HG02870 (cell line): ENCODE measurements around the gene FDX1.

Source experiments
- ATAC-seq: cut with Tn5 transposase; IDR thresholded peaks from one replicate; pipeline ENCODE4 v1.9.1; 2021; ENCODE audit warnings: mild to moderate bottlenecking, moderate library complexity; ENCODE audit not compliant: unreplicated experiment

FDX1 gene

DNA sequence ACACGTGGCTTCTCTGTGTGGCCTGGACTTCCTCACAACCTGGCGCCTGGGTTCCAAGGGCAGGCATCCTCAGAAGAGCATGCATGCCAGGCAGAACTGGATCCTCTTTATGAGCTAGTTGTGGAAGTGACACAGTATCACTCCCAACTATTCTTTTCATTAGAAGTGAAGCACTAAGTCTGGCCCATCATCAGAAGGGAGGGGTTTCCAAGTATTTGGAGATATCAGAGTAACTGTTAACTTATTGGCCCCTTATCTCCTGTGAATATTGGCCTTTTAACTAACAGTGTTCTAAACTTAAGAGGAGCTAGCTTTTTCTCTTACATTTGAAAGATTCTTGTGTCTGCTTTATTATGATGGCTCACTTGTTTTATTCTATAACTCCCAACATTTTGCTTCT lies 35.5 kb downstream of the FDX1 start:
- no peak for ATAC-seq

DNA sequence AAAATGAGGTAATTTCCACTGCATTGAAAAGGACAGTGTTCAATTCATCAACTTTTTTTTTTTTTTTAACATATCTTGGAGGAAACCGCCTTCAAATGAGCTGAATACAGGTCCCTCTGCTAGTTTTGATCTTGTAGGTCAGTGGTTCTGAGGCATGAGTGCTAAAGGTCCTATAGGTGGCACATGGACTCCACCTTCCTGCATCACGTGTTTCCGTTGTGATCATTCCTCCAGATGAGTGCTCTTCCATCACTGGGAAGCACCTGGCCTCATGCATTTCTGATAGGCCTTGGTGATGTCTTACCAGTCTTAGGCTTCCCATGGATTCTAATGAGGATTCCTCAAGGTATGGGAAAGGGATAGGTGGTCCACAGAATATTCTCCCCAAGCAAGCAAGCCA lies 37.8 kb downstream of the FDX1 start:
- ATAC-seq = no peak

DNA sequence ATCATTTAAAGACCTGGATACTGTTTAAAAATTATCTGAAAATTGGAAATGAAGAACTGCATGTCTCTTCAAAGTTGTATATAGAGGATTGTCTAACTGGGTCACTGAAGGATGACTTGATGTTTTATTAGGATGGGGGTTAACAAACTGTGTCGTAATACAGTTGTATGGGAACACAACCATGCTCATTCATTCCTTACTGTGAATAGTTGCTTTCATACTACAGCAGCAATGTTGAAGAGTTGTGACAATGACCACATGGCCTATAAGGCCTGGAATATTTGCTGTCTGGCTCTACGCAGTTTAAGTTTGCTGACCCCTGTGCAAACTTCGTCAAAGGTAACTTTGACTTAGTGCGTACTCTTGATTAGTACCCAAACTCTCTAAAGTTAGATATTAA lies 38.4 kb downstream of the FDX1 start:
- ATAC-seq = no peak

DNA sequence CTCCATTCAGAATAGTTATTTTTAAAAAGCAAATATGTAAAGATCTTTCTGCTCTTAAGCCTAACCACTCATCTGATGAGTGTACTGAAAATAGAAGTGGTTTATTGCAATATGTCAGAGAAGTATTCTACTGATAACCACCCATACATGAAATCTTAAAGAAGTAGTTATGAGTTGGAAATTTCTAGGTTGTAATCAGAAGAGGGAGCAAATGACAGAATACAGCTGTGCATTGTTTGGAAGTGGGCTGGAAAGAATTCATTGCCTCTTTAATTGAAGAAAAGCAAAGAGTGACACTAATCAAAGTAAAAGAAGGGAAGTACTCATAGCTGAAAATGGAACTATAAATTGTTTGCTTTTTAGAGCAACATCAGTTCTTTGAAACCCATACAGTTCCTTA lies 39.4 kb downstream of the FDX1 start:
- ATAC-seq = no peak

DNA sequence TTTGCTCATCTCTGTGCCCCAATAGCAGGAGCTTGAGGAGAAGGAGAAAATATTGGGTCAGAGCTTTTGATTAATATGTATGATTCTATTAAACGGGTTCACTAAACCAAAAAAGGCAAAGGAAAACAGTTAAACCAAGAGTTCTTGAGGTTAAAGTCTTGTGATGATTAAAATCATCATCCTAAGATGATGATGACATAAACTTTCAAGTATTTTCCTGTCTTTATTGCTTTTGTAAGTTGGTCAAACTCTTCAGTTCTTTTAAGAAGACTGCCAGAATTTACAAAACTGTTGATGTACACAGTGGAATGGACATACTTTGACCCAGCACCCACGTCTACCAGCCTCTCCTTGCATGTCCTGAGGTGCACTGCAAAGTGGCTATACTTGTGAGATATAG lies 41.0 kb downstream of the FDX1 start:
- no peak for ATAC-seq

DNA sequence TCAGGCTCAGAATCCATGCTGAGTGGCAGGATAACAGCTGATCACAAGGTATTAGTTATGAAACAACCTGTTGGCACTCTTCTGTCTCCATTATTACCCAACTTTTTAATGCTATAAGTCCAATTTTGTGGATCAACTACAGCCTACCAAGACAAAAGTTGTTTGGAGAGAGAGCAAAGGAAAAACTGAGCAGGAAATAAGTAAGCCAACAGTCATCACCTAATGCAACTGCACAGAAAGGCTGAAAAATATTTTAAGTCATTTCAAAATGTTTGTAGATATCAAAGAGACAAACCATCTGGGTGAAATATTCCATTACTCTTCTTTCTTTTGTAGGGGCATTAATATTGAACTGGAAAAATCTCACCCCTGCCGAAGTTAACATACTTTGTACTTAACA lies 41.6 kb downstream of the FDX1 start:
- ATAC-seq = no peak

DNA sequence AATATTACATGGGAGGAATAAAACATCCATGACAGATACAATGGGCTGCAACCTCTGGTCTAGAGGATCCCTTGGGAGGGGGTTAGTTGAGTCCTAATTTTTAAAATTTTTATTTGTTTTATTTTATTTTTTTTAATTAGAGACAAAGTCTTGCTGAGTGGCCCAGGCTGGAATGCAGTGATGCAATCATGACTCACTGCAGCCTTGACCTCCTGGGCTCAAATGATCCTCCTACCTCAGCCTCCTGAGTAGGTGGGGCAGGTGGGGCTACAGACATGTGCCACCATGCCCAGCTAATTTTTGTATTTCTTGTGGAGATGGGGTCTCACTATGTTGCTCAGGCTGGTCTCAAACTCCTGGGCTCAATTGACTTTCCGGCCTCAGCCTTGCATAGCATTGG lies 43.1 kb downstream of the FDX1 start:
- no peak for ATAC-seq

DNA sequence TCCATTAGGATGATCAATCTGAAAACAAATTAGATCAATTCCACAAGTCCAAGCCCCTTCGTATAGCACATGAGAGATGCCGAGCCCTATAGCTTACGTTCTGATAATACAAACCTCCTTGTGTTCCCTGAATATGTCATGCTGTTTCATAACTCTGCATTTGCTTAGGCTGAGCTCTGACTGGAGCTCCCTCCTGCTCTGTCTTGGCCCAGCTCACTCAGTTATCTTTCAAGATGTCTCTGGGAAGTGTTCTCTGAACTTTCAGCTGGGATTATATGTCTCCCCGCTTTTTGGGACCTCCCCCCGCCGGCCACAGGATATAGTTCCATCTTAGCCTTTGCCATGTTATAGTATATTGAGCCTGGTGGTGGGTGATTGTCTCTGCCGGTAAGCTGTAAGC lies 44.0 kb downstream of the FDX1 start:
- no peak for ATAC-seq

DNA sequence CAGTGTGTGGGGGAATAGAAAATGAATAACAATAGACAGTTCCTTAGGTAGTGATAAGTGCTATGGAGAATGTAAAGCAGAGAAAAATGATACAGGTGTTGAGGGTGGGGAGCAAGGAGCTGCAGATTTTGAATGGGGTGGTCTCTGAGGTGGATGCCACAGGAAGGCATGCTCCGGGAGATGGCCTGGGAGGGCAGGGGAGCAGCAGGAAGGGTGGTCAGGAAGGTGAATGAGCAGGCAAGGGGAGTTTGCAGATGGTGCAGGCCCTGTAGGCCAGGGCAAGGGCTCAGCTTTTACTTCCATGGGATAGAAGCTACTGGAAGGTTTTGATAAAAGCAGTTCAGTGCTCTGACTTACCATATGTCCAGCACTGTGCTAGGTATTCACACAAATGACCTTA lies 44.8 kb downstream of the FDX1 start:
- no peak for ATAC-seq

DNA sequence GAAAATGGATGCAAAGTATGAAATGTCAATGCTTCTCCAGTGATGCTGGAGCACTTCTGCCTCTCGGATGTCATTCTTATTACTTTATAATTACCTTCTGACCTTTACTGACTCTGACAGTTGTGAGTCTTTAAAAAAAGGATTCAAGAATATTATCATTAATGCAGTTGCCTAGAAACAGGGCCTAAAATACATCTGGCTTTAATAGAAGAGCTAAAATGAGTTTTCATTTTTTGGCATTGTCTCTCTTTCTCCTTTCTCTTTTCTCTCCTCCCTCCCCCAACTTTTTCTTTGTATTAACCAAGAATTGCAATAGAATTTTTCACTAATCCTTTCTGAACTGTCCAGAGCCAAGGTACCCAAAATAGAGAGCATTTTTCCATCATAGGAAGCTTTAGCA lies 45.9 kb downstream of the FDX1 start:
- no peak for ATAC-seq

DNA sequence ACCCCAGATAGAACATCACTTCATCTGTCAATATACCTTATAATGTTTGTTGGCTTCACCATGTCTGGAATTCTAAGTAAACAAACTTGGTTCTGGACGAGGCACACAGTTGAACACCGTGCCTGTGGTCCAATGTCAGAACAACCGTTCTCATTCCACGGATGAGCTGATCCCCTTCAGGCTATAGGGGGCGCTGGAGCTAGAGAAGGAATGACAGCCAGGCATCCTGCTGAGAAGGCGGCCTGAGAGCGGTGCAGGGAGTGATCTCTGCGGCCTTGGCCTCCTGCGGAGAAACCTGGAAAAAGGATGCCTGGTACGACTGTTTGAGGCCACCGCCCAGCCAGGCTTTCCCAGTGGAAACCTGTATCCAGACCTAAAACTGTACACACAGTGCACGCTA lies 48.7 kb downstream of the FDX1 start:
- ATAC-seq = no peak

DNA sequence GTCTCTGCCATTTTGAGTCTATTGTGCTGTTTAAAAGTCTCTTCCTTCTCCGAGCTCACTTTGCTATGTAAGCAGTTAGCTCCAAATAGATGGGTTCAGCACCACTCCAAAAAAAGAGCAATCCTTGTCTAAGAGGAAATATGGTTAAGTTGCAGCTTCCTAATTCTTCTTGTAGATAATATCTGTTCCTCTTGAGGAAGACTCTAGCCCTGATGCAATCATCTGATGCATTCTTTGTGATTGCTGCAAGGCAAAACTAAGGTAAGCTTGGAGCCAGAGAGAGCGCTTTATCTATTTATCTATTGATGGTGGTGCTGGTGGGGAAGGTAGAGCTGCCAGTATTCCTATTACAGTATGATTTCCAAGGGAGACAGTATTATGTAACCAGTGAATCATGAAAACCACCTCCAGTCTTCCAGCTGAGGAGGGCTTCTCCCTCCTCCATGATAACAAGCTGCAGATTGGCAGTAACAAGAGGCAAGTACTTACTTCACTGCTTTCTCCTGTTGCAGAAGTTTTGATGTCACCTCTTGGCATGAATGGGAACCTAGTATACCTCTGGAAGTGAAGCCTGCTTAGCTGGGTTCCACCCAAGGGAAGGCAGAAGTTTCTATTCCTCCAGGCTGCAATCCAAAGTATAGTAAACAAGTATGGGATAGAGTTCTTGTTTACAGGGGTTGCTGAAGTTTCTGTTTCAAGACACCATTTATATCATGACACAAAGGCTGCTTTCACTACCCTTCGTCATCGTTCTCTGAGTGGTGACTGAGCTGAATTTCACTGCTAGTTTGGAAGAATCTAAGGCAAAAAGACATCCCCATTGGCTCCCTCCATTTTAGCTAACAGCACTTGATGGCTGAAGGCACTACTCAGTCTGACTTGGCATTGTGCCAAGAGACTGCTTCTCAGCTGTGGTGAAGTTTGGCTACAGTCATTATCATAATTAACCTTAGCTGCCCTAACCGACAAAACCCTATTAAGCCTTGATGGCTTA lies 49.7 kb downstream of the FDX1 start:
- no peak for ATAC-seq

DNA sequence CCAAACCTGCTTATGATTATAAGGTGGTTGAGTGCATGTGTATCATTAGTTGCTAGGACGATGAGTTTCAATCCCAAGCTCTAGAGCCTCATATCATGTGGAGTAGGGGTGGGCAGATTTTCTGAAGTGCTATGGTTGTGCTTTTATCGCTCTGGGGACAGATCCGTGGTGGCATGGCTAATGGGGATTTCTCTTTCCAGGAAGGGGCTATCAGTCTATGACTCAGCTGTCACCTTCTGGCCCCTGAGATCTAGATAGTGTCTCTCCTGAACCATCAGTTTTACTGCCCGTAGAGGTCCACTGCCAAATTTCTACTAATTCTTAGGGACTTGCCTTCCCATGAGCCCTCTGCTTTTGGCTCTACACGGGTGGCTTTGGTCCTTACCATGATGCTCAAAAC lies 51.8 kb downstream of the FDX1 start:
- no peak for ATAC-seq

DNA sequence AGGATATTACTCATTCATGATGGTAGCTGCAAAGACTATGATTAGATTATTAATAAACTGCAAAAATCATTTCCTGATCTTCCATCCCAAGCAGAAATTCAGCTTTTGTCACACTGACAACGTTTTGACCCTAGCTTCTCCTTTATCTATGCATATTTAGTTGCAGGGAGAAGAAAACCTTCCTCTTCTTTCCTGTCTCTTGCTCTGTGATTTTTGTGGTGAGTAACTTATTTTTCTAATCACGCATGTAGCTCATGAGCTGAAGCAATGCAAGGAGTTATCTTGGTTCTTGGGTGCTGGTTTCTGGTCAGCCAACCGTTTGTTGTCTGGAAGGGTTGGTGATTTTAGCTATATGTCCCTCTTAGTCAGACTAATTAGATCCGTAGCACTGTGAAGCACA lies 56.4 kb downstream of the FDX1 start:
- ATAC-seq = no peak

DNA sequence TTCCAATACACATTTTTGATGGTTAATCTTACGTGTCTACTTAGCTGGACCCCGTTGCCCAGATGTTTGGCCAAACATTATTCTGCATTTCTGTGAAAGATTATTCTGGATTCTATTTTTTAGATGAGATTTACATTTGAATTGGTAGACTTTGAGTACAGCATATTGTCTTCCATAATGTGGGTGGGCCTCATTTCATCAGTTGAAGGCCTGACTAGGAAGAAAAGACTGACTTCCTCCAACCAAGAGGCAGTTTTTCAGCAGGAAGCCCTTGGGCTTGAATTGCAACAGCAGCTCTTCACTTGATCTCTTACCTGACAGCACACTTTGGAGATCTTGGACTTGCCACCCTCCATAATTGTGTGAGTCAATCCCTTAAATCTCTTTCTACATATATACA lies 58.7 kb downstream of the FDX1 start:
- ATAC-seq = no peak

DNA sequence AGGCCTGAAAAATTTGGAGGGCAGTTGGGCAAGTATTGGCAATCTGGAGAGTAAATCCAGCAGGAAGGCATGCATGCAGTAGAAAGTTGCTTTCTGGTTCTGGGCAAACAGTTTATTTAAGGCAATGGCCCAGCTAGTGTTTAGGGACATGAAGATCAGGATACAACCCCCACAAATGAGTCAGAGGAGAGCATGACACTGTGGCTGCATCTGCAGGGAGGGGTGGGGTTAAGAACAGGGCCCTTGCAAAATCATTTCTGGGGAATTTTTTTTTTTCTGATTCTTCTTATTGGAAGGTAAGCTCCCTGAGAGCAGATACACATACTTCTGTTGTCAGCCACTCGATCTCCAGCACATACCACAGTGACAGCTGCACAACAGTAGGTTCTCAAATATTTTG lies 61.1 kb downstream of the FDX1 start:
- no peak for ATAC-seq

DNA sequence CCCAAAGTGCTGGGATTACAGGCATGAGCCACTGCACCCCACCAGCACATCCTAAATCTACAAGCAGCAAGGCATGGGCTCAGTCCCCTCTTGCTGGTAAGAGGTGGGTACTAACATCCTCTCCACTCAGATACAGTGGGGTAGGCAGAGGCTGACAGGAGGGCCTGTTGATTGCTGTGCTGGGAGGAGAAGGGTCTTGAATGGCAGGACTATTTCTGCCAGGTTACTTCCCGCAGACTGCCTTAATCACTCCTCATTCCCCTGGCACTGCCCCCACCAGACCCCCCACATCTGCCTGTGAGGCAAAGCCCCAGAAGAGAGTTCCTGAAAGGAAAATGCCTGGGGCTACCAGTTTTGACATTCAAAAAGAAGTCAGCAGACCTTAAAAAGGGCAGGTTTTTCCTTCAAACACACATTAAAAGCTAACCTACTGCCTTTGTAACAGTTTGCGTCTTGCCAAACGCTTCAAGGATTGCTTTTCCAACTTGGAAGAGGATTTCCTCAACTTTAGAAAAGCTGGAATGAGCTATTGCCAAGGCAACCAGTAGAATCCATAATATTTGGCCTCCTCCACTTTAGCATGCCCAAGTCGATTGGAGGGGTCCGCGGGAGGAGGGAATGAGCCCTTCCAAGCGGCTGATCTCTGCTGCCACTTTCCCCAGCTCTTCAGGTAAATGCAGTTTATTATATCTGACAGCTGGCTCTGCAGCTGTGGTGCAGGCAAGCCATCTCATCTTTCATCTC lies 62.0 kb downstream of the FDX1 start:
- no peak for ATAC-seq

DNA sequence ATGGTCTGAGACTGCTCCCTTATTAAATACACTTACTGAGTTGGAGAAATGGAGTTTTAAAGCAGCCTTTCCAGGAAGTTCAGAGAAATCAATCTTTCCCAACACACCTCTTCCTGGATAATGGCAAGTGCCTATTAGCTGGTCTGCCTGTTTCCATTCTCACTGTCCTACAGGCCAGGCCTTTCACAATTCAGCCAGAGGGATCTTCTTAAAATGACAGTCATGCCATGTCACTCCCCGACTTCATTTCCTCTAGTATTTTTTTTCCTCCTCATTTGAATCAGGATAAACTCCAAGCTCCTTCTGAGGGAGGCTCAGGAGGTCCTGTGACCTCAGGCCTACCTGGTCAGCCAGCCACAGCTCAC lies 62.6 kb downstream of the FDX1 start:
- ATAC-seq = no peak

DNA sequence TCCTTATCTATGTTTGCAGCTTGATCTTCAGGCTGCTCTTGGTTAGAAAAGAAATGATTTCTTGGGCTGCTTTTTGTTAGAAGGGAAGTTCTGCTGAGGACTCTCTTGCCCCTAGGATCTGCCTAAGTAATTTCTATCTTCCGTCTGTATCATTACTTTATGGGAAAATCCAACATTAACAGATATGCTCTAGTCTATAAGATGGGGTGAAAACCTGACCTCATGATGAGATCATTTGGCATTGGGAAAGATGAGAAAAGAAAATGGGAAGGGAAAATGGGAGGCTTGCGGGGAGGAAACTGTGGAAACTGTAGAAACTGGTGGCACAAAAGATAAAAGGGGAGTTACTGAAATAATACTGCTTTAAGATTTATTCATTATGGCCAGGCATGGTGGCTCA lies 63.6 kb downstream of the FDX1 start:
- ATAC-seq = no peak

DNA sequence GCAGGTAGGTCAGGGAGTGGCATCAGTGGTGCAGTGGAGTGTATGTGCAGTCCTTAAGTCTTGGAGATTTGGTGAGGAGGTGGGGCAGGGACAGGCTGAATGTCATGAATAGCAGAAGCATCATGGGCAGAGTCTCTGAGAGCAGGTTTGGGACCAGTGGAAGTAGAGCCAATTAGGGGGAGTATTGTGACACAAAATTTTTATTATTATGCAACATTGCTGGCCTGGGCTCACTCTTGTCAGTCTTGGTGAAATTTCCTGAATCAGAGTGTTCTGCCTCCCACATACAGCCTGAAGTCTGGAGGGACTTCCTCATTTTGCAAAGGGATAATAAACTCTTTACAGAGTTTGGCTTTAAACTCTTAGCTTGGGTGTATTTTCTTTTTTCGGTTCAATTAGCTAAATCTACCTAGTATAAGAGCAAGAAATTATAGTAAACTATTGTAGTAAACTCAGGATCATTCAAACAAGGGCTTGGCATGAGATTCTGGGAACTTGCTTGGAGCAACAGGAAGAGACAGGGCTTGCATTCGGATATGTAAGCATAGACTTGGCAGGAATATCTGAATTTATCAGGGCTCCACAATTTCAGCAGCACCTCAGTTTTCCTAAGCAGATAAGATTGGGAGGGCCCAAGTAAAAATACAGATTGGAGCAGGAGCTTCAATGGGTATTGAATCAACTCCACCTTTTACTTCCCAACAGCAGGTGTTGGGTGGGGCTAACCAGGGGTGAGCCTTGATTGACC lies 67.7 kb downstream of the FDX1 start:
- no peak for ATAC-seq

DNA sequence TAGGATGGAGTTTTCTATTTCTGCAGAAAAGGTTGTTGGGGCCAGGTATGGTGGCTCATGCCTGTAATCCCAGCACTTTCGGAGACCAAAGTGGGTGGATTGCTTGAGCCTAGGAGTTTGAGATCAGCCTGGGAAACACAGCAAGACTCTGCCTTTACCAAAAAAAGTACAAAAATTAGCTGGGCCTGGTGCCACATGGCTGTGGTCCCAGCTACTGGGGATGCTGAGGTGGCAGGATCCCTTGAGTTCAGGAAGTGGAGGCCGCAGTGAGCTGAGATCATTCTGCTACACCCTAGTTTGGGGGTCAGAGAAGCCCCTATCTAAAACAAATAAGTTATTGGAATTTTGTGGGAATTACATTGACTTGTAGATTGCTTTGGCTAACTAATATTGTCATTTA lies 71.7 kb downstream of the FDX1 start:
- ATAC-seq = no peak
